Measurements from ENCODE around the gene USP2. TPM values are rescaled to one million over a fixed set of nuclear protein-coding genes. Genes with fewer than 3 reads are reported as not detected.

Gene USP2
- total and polyA plus RNA-seq, 7 donors = 49.0 to 210 (median 76.4) TPM

GRCh38 chr11:119376197-119376847 is 5.2 kb downstream of the USP2 start:
- H3K9me3 ChIP-seq = no peaks in the 10 kb centered on the region
- H3K4me1 ChIP-seq = peaks cover 76% of the 10 kb centered on the region
- TF ChIP-seq CTCF (IDR thresholded peaks at IDR 0.05) = no peak
- intact Hi-C loops (cut with DNase I) = no loop called here
- peak overlapping the region; percentile 97 for H3K27ac ChIP-seq
- DNase-seq (peak; percentile 61 to 86), ATAC-seq (peak; percentile 32 to 52 (median 43))
- WGBS, 3 donors = 18 to 37% (median 24%) methylated on average over 11 of the region's 11 CpGs
- H3K4me3 ChIP-seq = peak overlapping the region; percentile 84
- H3K36me3 ChIP-seq (ENCODE audit: insufficient read depth in 1 of 2, low read depth in 1 of 2) = no peaks in the 10 kb centered on the region
- no peaks in the 10 kb centered on the region for H3K27me3 ChIP-seq (ENCODE audit: insufficient read depth in 3 of 3, low read length in 2 of 3)

GRCh38 chr11:119375337-119376196 is 5.9 kb downstream of the USP2 start:
- peaks cover 76% of the 10 kb centered on the region for H3K4me1 ChIP-seq
- H3K4me3 ChIP-seq = peak overlapping the region; percentile 84
- no peak for TF ChIP-seq CTCF (IDR thresholded peaks at IDR 0.05)
- 17 to 25% (median 18%) methylated on average over 14 of the region's 14 CpGs for WGBS, 3 donors
- H3K27ac ChIP-seq = peak overlapping the region; percentile 97
- intact Hi-C loops (cut with DNase I) = loop anchor here (2.0 kb wide), 1 partner anchor 19 kb away; no protein-coding TSS in a partner anchor
- H3K9me3 ChIP-seq = no peaks in the 10 kb centered on the region
- H3K36me3 ChIP-seq (ENCODE audit: insufficient read depth in 1 of 2, low read depth in 1 of 2) = no peaks in the 10 kb centered on the region
- H3K27me3 ChIP-seq (ENCODE audit: insufficient read depth in 3 of 3, low read length in 2 of 3) = no peaks in the 10 kb centered on the region
- peak; percentile 53 to 63 (median 63) for ATAC-seq
- peak; percentile 85 to 95 for DNase-seq

GRCh38 chr11:119374632-119375336 is 6.7 kb downstream of the USP2 start:
- Histone ChIP-seq H3K36me3 (ENCODE audit: insufficient read depth in 1 of 2, low read depth in 1 of 2) (no peaks in the 10 kb centered on the region), H3K4me3 (peak overlapping the region; percentile 84), H3K4me1 (peaks cover 75% of the 10 kb centered on the region), H3K27ac (peak overlapping the region; percentile 97), H3K9me3 (no peaks in the 10 kb centered on the region), H3K27me3 (ENCODE audit: insufficient read depth in 3 of 3, low read length in 2 of 3) (no peaks in the 10 kb centered on the region)
- no peak for TF ChIP-seq CTCF (IDR thresholded peaks at IDR 0.05)
- no peak for ATAC-seq
- intact Hi-C loops (cut with DNase I) = loop anchor here (2.0 kb wide), 1 partner anchor 18 kb away; no protein-coding TSS in a partner anchor
- WGBS, 3 donors = 18 to 31% (median 21%) methylated on average over 11 of the region's 11 CpGs
- peak in 1 of 2 donors; percentile 73 for DNase-seq

GRCh38 chr11:119373921-119374631 is 7.4 kb downstream of the USP2 start:
- Histone ChIP-seq H3K4me3 (peak overlapping the region; percentile 84), H3K27me3 (ENCODE audit: insufficient read depth in 3 of 3, low read length in 2 of 3) (no peaks in the 10 kb centered on the region), H3K36me3 (ENCODE audit: insufficient read depth in 1 of 2, low read depth in 1 of 2) (no peaks in the 10 kb centered on the region), H3K9me3 (no peaks in the 10 kb centered on the region), H3K27ac (peak overlapping the region; percentile 97), H3K4me1 (peaks cover 77% of the 10 kb centered on the region)
- intact Hi-C loops (cut with DNase I) = loop anchor here (2.0 kb wide), 1 partner anchor 17 kb away; no protein-coding TSS in a partner anchor
- ATAC-seq (peak in 2 of 4 donors; percentile 4 to 13), DNase-seq (peak; percentile 71 to 84)
- TF ChIP-seq CTCF (IDR thresholded peaks at IDR 0.05) = peak; percentile 90
- WGBS, 3 donors = 15 to 18% (median 17%) methylated on average over 5 of the region's 5 CpGs
